Metanephros (tissue), 2 donors: ENCODE measurements around the gene KIF21B. TPM values are rescaled to one million over a fixed set of nuclear protein-coding genes. Genes with fewer than 3 reads are reported as not detected.

Experiments
- small RNA-seq: library from RNA; depleted of rRNA; stranded (forward); fragments of <200 nt; gene quantifications from one replicate; pipeline ENCODE3, GENCODE V24; 2014; ENCODE audit warnings: low replicate concordance
- total RNA-seq: library from RNA; depleted of rRNA; stranded (reverse); fragments of >200 nt; gene quantifications from one replicate; pipeline ENCODE4 v1.2.3, GENCODE V29; 2014

Gene KIF21B, protein sequence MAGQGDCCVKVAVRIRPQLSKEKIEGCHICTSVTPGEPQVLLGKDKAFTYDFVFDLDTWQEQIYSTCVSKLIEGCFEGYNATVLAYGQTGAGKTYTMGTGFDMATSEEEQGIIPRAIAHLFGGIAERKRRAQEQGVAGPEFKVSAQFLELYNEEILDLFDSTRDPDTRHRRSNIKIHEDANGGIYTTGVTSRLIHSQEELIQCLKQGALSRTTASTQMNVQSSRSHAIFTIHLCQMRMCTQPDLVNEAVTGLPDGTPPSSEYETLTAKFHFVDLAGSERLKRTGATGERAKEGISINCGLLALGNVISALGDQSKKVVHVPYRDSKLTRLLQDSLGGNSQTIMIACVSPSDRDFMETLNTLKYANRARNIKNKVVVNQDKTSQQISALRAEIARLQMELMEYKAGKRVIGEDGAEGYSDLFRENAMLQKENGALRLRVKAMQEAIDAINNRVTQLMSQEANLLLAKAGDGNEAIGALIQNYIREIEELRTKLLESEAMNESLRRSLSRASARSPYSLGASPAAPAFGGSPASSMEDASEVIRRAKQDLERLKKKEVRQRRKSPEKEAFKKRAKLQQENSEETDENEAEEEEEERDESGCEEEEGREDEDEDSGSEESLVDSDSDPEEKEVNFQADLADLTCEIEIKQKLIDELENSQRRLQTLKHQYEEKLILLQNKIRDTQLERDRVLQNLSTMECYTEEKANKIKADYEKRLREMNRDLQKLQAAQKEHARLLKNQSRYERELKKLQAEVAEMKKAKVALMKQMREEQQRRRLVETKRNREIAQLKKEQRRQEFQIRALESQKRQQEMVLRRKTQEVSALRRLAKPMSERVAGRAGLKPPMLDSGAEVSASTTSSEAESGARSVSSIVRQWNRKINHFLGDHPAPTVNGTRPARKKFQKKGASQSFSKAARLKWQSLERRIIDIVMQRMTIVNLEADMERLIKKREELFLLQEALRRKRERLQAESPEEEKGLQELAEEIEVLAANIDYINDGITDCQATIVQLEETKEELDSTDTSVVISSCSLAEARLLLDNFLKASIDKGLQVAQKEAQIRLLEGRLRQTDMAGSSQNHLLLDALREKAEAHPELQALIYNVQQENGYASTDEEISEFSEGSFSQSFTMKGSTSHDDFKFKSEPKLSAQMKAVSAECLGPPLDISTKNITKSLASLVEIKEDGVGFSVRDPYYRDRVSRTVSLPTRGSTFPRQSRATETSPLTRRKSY (N-terminal part only)
- 3.2 TPM for total RNA-seq

DNA sequence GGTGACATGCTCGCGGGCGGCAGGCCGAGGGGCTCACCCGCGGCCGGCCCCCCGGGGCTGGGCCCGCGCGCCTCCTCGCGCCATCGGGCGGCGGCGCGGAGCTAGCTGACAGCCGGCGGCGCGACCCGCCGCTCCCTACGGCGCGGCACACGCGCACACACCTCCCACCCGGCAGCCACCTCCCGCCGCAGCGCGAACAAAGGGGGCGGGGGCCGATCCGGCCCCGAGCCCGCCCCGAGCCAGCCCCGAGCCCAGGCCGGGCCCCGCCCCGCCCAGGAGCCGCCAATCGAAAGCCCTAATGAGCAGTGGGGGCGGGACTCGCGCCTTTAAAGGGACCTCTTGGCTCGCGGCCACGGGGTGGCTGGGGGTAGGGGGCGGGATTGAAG, at the start of gene KIF21B:
TSS of gene KIF21B (minus strand) at position 198 of the 386 bp plus-strand sequence. CDS start 331 bp downstream, outside the sequence.

Small RNA genes within 50 kb of the gene (small RNA-seq; reads per million reads assigned to genes)
- gene RNU6-704P: not detected

Other genes with a start within 250 kb of the KIF21B start
- gene GPR25, start 150.7 kb downstream of the KIF21B start, total RNA-seq: not detected
- gene INAVA, start 128.8 kb downstream of the KIF21B start, total RNA-seq: 22.5 TPM
- 16.5 TPM for gene CACNA1S, start 88.7 kb upstream of the KIF21B start, total RNA-seq
- gene ASCL5, start 103.5 kb upstream of the KIF21B start, total RNA-seq: not detected
- 97.6 TPM for gene TMEM9, start 130.8 kb upstream of the KIF21B start, total RNA-seq
- 2.8 TPM for gene IGFN1, start 167.1 kb upstream of the KIF21B start, total RNA-seq